IMR-90 (cell line): ENCODE measurements around the gene KAT2A.

Experiments used
- BHLHE40 ChIP-seq: fragments of 150-350 bp; IDR thresholded peaks from 2 replicates; pipeline ENCODE4 v1.6.1; 2016; ENCODE audit warnings: mild to moderate bottlenecking, low read depth, low read length
- CEBPB ChIP-seq: IDR thresholded peaks from 2 replicates; pipeline ENCODE4 v1.6.1; 2012; ENCODE audit warnings: low read depth, low read length, improper control_type of control experiment
- CHD1 ChIP-seq: IDR thresholded peaks from 2 replicates; pipeline ENCODE4 v1.6.1; 2012; ENCODE audit warnings: low read depth, low read length, improper control_type of control experiment
- CTCF ChIP-seq: conservative IDR thresholded peaks from 2 replicates; pipeline ENCODE4 v1.5.1; 2012; ENCODE audit warnings: mild to moderate bottlenecking, low read depth, low read length, improper control_type of control experiment
- FOS ChIP-seq: fragments of 150-350 bp; IDR thresholded peaks from 2 replicates; pipeline ENCODE4 v1.6.1; 2016; ENCODE audit warnings: low read depth, low read length
- MAFK ChIP-seq: IDR thresholded peaks from 2 replicates; pipeline ENCODE4 v1.6.1; 2012; ENCODE audit warnings: low read depth, low read length, improper control_type of control experiment
- MAZ ChIP-seq: IDR thresholded peaks from 2 replicates; pipeline ENCODE4 v1.6.1; 2012; ENCODE audit warnings: low read depth, mild to moderate bottlenecking, low read length, improper control_type of control experiment, moderate library complexity, borderline replicate concordance
- MXI1 ChIP-seq: IDR thresholded peaks from 2 replicates; pipeline ENCODE4 v1.6.1; 2012; ENCODE audit warnings: low read depth, mild to moderate bottlenecking, low read length, moderate library complexity, borderline replicate concordance
- POLR2A ChIP-seq: IDR thresholded peaks from 2 replicates; pipeline ENCODE4 v1.6.1; 2012; ENCODE audit warnings: mild to moderate bottlenecking, low read depth, low read length
- RAD21 ChIP-seq: IDR thresholded peaks from 2 replicates; pipeline ENCODE4 v1.6.1; 2012; ENCODE audit warnings: low read length, improper control_type of control experiment
- RFX5 ChIP-seq: IDR thresholded peaks from 2 replicates; pipeline ENCODE4 v1.8.0; 2012; ENCODE audit warnings: low read depth, mild to moderate bottlenecking, low read length, moderate library complexity
- SMC3 ChIP-seq: fragments of 150-350 bp; IDR thresholded peaks from 2 replicates; pipeline ENCODE4 v1.6.1; 2016; ENCODE audit warnings: low read depth, mild to moderate bottlenecking, antibody characterized with exemption, low read length, moderate library complexity
- USF2 ChIP-seq: fragments of 150-350 bp; IDR thresholded peaks from 2 replicates; pipeline ENCODE4 v1.6.1; 2017; ENCODE audit warnings: mild to moderate bottlenecking, antibody characterized with exemption, low read length, low read depth

- TF ChIP-seq FOS: no peak
- no peak for TF ChIP-seq SMC3
- TF ChIP-seq POLR2A: no peak
- TF ChIP-seq BHLHE40: no peak
- TF ChIP-seq CEBPB: no peak
- TF ChIP-seq CTCF: no peak
- no peak for TF ChIP-seq MAFK
- no peak for TF ChIP-seq MXI1
- no peak for TF ChIP-seq RFX5
- TF ChIP-seq USF2: no peak
- no peak for TF ChIP-seq CHD1
- no peak for TF ChIP-seq RAD21
- TF ChIP-seq MAZ: no peak
Observed at GRCh38 chr17:42138749-42139492, 17.8 kb upstream of the KAT2A start.
